HepG2 (cell line): ENCODE measurements around the gene ARHGAP10. TPM values are rescaled to one million over a fixed set of nuclear protein-coding genes. Genes with fewer than 3 reads are reported as not detected.

Experiments
- BHLHE40 ChIP-seq: IDR thresholded peaks from 2 replicates; pipeline ENCODE4 v1.6.1; 2011; ENCODE audit warnings: low read length, improper control_type of control experiment
- CREM ChIP-seq, 2 experiments: sonication (generic) in 1 of 2; formaldehyde crosslinking in 1 of 2; IDR thresholded peaks; 2 replicates each; pipeline versions ENCODE4 v1.4.0 to v1.6.1; 2016 to 2020; ENCODE audit warnings: antibody characterized with exemption in 1 of 2, mild to moderate bottlenecking in 1 of 2, missing genetic modification reagents in 1 of 2
- EZH2 ChIP-seq: conservative IDR thresholded peaks from 2 replicates; pipeline ENCODE4 v1.6.1; 2012; ENCODE audit warnings: mild to moderate bottlenecking, low read depth, low read length, moderate library complexity
- HNF4A ChIP-seq: sonication (generic); formaldehyde crosslinking; IDR thresholded peaks from 2 replicates; pipeline ENCODE4 v1.4.0; 2020; ENCODE audit warnings: missing genetic modification reagents
- MAZ ChIP-seq, 2 experiments: sonication (generic) in 1 of 2; formaldehyde crosslinking in 1 of 2; IDR thresholded peaks; 2 replicates each; pipeline versions ENCODE4 v1.5.0 to v1.6.1; 2012 to 2020; ENCODE audit warnings: low read depth in 2 of 2, mild to moderate bottlenecking in 2 of 2, borderline replicate concordance in 1 of 2, improper control_type of control experiment in 1 of 2, low read length in 1 of 2, missing genetic modification reagents in 1 of 2, moderate library complexity in 1 of 2
- SP140L ChIP-seq: sonication (generic); formaldehyde crosslinking; IDR thresholded peaks from 2 replicates; pipeline ENCODE4 v1.4.0; 2020; ENCODE audit warnings: missing genetic modification reagents, borderline replicate concordance
- ZNF224 ChIP-seq: sonication (generic); formaldehyde crosslinking; IDR thresholded peaks from 2 replicates; pipeline ENCODE4 v1.5.0; 2020; ENCODE audit warnings: mild to moderate bottlenecking, missing genetic modification reagents
- ZNF557 ChIP-seq: sonication (generic); formaldehyde crosslinking; IDR thresholded peaks from 2 replicates; pipeline ENCODE4 v1.4.0; 2020; ENCODE audit warnings: missing genetic modification reagents
- ZNF761 ChIP-seq: sonication (generic); formaldehyde crosslinking; conservative IDR thresholded peaks from 2 replicates; pipeline ENCODE4 v1.4.0; 2020; ENCODE audit warnings: mild to moderate bottlenecking, missing genetic modification reagents
- ZNF777 ChIP-seq: sonication (generic); formaldehyde crosslinking; IDR thresholded peaks from 2 replicates; pipeline ENCODE4 v1.4.0; 2020; ENCODE audit warnings: missing genetic modification reagents
- polyA plus RNA-seq, 8 experiments: library from polyadenylated mRNA; depleted of rRNA in 3 of 8; stranded (reverse) in 7 of 8; unstranded in 1 of 8; fragments of >200 nt; fragmentation: Illumina TruSeq in 4 of 8; extraction: Trizol in 4 of 8; gene quantifications; 2 replicates each; pipeline versions ENCODE4 v1.2.1 to v1.2.3, GENCODE V29; 2011 to 2016; ENCODE audit warnings: low read depth in 4 of 8, missing spikeins in 1 of 8, mixed read lengths in 1 of 8; ENCODE audit not compliant: insufficient read depth in 1 of 8
- total RNA-seq, 5 experiments: library from RNA; depleted of rRNA; stranded (reverse); fragments of >200 nt; fragmentation: Illumina TruSeq; extraction: Trizol; gene quantifications; 2 replicates each; pipeline ENCODE4 v1.2.3, GENCODE V29; 2016; ENCODE audit warnings: low read depth in 1 of 5
- TF ChIP-seq, protein P1 (sequence below): sonication (generic); formaldehyde crosslinking; IDR thresholded peaks from 2 replicates; pipeline ENCODE4 v1.9.0; 2022; ENCODE audit warnings: missing genetic modification reagents, mild to moderate bottlenecking, borderline replicate concordance
- TF ChIP-seq, protein P2 (sequence below): sonication (generic); formaldehyde crosslinking; IDR thresholded peaks from 2 replicates; pipeline ENCODE4 v1.4.0; 2020; ENCODE audit warnings: missing genetic modification reagents, borderline replicate concordance
- TF ChIP-seq, protein P3 (sequence below): sonication (generic); formaldehyde crosslinking; IDR thresholded peaks from 2 replicates; pipeline ENCODE4 v1.4.0; 2020; ENCODE audit warnings: missing genetic modification reagents

ARHGAP10 gene
- total and polyA plus RNA-seq, 2 of the 13 experiments (the other 11 are each of a cell fraction or from before 2014, with no cell fraction given) = 0.45 to 1.6 TPM

DNA sequence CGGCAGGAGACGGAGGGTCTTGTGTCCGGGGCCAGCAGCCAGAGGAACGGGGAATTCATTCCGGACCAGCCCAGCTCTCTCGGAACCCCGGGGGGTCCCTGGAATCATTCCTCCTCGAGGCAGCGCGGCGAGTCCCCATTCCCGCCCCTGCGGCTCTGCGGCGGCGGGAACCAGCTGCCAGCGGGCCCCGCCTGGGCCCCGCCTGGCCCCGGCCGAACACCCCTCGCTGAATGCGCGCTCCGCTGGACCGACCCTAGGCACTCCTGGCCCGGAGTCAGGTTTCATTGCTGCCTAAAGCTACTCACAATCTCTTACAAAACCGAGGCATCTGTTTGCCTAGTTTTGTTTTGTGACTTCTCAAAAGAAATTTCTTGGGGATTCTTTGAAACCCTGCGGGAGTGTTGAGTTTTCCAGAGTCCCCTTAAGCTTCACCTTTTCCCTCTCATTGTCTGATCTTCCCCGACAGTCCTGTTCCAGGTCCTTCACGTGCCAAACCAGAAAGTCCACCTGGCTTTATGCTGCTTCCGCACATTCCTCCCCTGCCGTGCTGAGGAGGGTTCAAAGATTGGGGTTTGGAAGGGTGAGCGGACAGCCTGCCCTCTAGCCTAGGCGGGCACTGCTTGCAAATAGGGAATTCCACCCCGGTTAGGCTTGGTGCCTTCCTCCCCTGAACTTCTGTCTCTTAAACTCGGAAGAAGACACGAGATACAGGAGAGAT is 789 bp downstream of the ARHGAP10 start (continued):
- TF ChIP-seq ZNF557 (CRISPR knock-in tag) (no peak), ZNF777 (CRISPR knock-in tag) (0 out of 2 replicates have a peak, but pooled peaks have one; percentile 51), BHLHE40 (peak; percentile 48; the same call in 1 of the 2 replicates), MAZ (IDR thresholded peaks at IDR 0.05; ENCODE audit: borderline replicate concordance, low read depth, low read length) (no peak), MAZ (CRISPR knock-in tag; IDR thresholded peaks at IDR 0.05; ENCODE audit: low read depth) (no peak), CREM (IDR thresholded peaks at IDR 0.05) (no peak), CREM (CRISPR knock-in tag; IDR thresholded peaks at IDR 0.05) (no peak), ZNF761 (CRISPR knock-in tag) (0 out of 2 replicates have a peak, but pooled peaks have one; percentile 32), EZH2 (peak; percentile 36), ZNF224 (CRISPR knock-in tag) (no peak), HNF4A (CRISPR knock-in tag) (peak; percentile 25; the same call in 1 of the 2 replicates), SP140L (CRISPR knock-in tag) (no peak)
- TF ChIP-seq, protein P1, sequence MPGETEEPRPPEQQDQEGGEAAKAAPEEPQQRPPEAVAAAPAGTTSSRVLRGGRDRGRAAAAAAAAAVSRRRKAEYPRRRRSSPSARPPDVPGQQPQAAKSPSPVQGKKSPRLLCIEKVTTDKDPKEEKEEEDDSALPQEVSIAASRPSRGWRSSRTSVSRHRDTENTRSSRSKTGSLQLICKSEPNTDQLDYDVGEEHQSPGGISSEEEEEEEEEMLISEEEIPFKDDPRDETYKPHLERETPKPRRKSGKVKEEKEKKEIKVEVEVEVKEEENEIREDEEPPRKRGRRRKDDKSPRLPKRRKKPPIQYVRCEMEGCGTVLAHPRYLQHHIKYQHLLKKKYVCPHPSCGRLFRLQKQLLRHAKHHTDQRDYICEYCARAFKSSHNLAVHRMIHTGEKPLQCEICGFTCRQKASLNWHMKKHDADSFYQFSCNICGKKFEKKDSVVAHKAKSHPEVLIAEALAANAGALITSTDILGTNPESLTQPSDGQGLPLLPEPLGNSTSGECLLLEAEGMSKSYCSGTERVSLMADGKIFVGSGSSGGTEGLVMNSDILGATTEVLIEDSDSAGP = peak; percentile 8; the same call in 1 of the 2 replicates
- TF ChIP-seq, protein P2, sequence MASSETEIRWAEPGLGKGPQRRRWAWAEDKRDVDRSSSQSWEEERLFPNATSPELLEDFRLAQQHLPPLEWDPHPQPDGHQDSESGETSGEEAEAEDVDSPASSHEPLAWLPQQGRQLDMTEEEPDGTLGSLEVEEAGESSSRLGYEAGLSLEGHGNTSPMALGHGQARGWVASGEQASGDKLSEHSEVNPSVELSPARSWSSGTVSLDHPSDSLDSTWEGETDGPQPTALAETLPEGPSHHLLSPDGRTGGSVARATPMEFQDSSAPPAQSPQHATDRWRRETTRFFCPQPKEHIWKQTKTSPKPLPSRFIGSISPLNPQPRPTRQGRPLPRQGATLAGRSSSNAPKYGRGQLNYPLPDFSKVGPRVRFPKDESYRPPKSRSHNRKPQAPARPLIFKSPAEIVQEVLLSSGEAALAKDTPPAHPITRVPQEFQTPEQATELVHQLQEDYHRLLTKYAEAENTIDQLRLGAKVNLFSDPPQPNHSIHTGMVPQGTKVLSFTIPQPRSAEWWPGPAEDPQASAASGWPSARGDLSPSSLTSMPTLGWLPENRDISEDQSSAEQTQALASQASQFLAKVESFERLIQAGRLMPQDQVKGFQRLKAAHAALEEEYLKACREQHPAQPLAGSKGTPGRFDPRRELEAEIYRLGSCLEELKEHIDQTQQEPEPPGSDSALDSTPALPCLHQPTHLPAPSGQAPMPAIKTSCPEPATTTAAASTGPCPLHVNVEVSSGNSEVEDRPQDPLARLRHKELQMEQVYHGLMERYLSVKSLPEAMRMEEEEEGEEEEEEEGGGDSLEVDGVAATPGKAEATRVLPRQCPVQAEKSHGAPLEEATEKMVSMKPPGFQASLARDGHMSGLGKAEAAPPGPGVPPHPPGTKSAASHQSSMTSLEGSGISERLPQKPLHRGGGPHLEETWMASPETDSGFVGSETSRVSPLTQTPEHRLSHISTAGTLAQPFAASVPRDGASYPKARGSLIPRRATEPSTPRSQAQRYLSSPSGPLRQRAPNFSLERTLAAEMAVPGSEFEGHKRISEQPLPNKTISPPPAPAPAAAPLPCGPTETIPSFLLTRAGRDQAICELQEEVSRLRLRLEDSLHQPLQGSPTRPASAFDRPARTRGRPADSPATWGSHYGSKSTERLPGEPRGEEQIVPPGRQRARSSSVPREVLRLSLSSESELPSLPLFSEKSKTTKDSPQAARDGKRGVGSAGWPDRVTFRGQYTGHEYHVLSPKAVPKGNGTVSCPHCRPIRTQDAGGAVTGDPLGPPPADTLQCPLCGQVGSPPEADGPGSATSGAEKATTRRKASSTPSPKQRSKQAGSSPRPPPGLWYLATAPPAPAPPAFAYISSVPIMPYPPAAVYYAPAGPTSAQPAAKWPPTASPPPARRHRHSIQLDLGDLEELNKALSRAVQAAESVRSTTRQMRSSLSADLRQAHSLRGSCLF (CRISPR knock-in tag) = no peak
- TF ChIP-seq, protein P3, sequence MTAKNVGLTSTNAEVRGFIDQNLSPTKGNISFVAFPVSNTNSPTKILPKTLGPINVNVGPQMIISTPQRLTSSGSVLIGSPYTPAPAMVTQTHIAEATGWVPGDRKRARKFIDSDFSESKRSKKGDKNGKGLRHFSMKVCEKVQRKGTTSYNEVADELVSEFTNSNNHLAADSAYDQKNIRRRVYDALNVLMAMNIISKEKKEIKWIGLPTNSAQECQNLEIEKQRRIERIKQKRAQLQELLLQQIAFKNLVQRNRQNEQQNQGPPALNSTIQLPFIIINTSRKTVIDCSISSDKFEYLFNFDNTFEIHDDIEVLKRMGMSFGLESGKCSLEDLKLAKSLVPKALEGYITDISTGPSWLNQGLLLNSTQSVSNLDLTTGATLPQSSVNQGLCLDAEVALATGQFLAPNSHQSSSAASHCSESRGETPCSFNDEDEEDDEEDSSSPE (CRISPR knock-in tag) = peak; percentile 10; the same call in 1 of the 2 replicates
- TF ChIP-seq, all 625 proteins: peak for 13
